NCI-H2081 (cell line): Measurements from ENCODE around the gene FKBP5.
"Not testable (repeated sequence)": the region's sequence is repeated elsewhere in the genome, so short reads cannot be mapped to it uniquely, and the experiment has no call there.

Experiments
- DNase-seq, 2 experiments: peaks; one replicate each; lab custom pipeline; 2025; lab: John Stamatoyannopoulos, UW

Gene FKBP5

DNA sequence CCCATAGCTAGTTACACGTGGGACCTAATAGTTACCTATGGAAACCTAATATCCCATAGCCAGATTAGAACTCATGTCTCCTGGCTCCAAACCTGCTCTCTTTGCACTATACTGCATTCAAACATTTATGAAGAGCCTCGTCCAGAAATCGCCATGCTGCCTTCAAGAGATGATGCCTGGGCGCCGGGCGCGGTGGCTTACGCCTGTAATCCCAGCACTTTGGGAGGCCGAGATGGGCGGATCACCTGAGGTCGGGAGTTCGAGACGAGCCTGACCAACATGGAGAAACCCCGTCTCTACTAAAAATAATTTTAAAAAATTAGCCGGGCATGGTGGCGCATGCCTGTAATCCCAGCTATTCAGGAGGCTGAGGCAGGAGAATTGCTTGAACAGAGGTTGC lies 1.3 kb upstream of the FKBP5 start:
- DNase-seq: not testable (repeated sequence)

DNA sequence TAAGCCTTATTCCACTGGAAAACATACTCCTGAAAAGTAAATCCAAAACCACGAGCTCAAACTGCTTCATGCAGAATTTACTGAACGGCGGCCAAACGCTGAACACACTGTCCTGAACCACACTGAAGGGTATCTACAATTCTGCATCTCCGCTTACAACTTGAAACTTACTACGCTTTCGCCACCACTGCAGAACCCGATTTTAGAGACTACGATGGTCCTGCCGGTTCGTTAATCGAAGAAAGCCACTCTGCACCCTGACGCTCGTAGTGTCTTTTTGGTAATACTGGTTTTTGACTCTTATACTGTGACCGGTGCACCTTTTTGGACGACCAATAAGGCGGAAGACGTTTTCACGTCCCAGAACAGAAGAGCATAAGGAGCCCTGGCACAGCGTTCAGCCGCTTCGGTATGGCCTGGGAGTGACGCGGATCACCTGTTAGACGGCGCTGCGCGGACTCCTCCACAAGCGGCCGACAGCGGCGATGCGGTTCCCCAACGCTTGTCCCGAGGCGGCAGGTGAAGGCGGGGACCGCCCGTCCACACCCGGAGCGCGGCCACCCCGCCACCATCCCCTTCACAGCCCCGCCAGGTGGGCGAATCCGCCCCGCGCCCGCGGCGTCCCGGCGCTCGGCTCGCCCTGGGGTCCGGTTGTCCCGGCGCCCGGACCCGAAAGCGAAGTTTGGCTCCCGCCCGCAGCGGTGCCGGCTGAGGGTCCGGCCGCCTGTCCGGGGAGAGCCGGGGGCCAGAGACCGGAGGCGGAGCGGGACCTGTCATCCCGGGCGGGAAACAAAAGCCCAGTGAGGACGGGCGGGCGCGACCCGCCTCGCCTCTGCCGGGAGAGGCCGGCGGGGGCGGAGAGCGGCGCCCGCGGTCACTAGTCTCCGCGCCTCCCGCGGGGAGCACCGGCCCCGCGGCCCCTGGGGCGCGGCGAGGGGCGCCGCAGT lies 784 bp downstream of the FKBP5 start:
- peak in 1 of 2 experiments; percentile 57 for DNase-seq

DNA sequence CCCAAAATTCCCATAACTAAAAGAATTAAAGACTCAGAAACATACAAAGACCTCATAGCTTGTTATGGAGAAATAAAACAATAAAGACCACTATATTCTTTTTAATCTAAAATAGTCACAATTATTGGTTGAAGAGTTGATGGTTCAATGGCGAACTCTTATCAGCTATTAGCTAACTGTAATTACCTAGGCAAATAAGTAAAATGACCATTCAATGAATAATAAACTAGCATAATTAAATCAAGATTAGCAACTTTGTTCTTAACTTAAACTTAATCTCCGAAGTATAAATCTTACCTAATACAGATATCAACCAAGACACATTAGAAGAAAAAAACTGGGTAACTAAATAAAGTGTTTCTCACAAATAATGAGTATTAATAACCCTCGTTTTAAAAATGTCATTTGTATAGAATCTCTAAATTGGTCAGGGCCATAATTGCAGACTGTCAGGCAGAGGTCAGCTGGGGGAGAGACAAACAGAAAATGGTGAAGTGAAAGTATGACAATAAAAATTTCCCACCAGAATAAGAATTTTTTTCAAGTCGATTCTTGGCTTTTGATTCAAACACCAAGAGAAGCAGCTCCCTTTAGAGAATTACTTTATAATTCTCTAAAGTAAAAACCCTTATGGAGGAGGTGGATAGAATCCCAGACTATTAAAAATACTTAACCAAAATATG lies 1.7 kb downstream of the FKBP5 start:
- DNase-seq: no peak

DNA sequence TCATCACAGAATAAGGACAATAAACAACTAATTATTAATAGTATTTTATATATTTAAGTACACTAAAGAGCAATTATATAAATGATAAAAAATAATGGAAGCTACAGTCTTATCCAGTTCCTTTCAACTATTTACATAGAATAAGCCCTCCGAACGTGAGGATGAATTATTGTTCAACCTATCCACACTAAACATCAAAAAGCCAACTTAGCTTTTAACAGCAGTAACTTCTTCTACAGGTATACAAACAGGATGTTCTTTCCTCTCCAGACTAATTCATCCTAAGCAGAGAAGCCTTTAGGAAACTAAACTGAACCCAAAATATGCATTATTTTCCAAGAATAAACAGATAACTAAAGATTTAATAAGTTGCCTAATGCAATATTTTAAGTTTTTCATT lies 2.3 kb downstream of the FKBP5 start:
- DNase-seq: no peak

DNA sequence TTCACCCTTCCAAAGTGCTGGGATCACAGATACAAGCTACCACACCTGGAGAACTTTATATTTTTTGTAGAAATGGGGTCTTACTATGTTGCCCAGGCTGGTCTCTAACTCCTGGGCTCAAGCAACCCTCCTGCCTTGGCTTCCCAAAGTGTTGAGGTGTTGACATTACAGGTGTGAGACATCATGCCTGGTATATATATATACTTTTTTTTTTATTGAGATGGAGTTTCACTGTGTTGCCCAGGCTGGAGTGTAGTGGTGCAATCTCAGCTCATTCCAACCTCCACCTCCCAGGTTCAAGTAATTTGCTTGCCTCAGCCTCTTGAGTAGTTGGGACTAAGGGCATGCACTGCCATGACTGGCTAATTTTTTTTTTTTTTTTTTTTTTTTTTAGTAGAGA lies 5.4 kb downstream of the FKBP5 start:
- no peak for DNase-seq

DNA sequence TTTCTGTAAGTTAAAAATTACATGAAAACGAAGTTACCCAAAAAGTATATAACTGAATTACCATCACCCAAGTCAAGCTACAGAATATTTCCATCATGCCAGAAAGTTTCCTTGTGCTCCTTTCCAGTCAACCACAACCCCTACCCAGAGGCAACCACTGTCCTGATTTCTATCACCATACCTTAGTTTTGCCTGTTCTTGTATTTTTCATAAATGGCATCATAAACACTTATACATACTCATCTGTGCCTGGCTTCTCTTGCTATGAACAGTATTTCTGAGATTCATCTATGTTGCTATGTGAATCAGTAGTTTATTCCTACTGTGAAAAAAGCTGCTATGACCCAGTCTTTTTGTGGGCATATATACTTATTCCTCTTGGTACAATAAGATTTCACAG lies 7.4 kb downstream of the FKBP5 start:
- no peak for DNase-seq

DNA sequence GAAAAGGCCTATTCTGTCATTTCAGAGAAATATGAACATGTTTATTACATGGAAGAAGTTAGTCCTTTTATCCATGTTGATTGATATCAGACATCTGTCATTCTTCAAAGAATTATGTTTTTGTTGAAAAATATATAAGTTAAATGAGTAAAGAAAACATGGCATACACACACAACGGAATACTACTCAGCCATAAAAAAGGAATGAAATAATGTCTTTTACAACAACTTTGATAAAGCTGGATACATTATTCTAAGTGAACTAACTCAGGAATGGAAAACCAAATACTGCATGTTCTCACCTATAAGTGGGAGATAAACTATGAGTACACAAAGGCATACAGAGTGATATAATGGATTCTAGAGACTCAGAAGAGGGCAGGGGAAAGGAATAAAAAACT lies 9.3 kb downstream of the FKBP5 start:
- DNase-seq: no peak

DNA sequence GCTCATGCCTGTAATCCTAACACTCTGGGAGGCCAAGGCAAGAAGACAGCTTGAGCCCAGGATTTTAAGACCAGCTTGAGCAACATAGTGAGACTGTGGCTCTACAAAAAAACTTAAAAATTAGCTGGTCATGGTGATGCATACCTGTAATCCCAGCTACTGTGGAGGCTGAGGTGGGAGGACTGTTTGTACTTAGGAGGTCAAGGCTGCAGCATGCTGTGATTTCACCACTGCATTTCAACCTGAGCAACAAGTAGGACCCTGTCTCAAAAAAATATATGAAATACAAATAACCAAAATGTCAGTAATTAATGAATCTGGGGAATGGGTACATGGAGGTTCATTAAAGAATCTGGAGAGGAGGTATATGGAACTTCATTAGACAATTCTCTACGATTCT lies 9.9 kb downstream of the FKBP5 start:
- no peak for DNase-seq

DNA sequence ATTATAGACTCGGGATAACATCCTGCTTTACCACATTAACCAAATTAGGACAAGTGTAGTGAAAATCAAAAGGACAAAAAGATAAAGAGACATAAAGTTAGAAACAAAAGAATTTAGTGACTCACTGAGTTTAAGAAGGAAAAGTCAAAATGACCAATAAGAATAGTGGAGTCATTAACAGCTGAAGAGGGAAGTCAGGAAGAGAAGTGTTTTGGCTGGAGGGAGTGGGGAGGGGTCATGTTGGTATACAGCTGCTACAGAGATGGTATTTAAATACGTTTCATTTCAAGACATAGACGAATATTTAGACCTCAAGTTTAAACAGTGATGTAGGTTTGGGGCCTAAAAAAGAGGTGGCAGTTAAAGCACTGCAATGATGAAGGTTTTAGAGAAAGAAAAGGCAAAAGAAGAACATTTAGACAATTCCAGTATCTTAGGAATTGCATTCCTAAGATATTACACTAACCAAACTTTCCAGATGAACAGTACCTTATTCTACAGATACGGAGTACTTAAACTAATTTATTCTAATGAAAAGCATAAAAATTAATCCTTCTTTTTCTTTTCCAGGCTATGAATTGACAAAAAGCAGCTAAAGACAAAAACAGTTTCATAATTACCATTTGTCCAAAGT lies 10.6 kb downstream of the FKBP5 start:
- DNase-seq: no peak

DNA sequence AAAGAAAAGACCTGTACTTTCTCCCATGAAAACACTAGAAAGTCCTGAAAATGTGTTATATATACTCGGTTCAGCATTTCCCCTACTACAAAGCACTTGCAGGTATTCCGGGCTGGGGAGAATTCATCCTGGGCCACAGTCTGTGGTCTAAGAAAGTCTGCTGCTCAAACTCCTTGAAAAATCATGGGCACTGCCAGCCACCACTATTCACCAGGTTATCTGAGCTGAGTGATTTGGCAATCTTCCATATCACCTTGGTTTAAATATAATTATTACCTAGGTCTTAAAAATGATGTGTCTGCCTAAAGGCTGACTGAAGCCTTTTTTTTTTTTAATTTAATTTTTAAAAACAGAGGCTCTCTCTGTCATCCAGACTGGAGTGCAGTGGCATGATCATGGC lies 11.3 kb downstream of the FKBP5 start:
- peak in 1 of 2 experiments; percentile 9 for DNase-seq

DNA sequence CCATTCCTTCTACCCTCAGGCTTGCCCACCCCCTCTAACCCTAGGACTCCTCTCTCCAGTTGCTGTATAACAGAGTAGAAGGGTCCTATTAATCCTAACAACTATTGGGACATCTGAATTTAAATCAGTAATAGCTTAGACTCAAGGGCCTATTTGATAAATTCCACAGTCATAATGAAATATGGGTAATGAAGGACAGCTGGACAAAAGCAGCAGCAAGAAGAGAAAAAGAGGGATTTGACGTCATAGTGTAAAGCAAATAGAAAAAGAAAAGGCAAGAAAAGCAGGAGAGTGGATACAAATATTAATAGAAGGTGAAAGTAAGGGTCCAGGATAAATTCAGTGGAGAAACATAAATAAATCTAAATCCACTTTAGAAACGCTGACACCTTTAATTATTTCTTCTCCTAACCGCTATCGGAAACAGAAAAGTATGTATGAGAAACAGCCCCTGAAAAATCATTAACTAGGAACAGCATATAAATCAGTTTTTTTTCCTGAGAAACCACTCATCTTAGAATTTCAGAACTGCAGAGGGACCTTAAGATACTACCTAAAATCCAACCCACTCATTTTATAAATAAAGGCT lies 12.8 kb downstream of the FKBP5 start:
- DNase-seq: no peak

DNA sequence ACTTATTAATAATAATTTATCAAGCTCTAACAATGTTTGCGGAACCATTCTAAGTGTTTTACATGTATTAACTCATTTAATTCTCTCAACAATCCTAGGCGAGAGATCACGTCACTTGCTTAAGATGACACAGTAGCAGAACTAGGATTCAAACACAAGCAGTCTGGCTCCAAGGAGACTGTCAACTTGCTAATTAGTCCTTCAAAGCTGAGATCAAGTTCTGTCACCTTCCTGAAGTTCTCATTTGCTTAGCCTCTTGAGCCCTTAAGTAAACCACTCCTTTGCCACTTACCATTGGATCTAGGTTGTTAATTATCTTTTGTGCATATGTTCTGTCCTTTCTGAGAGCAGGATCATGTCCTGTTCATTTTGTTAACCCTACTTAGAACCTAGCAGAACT lies 14.1 kb downstream of the FKBP5 start:
- no peak for DNase-seq

DNA sequence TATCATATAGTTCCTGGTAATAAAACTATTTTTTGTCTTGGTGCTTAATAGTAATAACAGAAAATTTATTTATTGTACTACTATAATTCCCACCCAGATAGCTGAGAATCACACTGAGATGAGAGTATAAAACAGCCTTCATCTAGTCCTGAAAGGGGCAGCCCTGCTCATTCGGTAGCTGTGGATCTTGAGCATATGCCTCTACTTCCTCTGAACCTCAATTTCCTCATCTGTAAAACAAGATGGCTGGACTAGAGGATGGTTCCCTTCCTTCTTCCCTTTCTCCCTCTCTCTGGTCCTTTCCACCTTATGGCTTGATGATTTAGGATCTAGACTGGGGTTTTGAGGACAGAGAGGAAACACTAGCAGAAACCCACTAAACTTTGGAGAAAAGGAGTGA lies 15.0 kb downstream of the FKBP5 start:
- DNase-seq: no peak

DNA sequence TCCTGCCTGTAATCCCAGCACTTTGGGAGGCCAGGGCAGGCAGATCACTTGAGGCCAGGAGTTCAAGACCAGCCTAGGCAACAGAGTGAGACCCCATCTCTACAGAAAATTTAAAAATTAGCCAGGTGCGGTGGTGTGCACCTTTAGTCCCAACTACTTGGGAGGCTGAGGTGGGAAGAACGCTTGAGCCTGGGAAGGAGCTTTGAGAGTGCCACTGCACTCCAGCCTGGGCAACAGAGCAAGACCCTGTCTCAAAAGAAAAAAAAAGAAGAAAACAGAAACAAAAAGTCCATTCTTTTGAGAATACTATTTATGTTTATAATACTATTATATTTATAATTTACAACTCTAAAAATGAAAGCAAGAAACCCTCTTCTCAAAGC lies 15.4 kb downstream of the FKBP5 start:
- DNase-seq: not testable (repeated sequence)

DNA sequence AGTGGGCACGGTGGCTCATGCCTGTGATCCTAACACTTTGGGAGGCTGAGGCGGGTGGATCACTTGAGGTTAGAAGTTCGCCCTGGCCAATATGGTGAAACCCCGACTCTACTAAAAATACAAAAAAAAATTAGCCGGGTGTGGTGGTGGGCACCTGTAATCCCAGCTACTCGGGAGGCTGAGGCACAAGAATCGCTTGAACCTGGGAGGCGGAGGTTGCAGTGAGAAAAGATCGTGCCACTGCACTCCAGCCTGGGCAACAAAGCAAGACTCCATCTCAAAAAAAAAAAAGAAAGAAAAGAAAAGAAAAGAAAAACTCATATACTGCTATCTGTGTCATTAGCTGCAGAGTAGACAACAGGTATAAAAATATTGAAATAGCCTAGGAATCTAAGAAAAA lies 18.3 kb downstream of the FKBP5 start:
- not testable (repeated sequence) for DNase-seq

DNA sequence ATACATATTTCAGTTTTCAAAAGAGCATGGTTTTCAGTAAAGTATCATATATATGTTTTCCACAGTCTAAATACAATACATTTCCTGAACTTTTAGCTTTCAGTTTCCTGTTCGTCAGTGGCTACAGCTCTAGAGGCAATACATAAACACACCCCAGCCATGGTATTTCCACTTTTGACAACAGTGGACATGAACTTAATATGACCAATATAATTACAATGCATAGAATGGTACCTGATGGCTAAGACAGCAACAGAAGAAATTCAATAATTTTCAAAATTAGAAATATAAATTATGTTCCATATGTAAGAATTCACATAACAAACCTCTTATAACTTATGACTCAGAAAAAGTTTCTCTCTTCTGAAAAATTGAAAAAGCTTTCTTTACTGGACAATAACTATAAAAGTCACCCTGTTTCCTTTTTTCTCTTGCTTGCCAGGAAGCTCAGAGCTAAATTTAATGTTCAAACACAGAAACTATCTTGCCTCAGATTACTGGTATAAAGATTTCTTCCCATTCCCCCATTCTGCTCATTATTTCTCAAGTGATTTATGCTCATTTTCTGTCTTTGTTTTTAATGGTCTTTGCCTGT lies 19.2 kb downstream of the FKBP5 start:
- DNase-seq: no peak

DNA sequence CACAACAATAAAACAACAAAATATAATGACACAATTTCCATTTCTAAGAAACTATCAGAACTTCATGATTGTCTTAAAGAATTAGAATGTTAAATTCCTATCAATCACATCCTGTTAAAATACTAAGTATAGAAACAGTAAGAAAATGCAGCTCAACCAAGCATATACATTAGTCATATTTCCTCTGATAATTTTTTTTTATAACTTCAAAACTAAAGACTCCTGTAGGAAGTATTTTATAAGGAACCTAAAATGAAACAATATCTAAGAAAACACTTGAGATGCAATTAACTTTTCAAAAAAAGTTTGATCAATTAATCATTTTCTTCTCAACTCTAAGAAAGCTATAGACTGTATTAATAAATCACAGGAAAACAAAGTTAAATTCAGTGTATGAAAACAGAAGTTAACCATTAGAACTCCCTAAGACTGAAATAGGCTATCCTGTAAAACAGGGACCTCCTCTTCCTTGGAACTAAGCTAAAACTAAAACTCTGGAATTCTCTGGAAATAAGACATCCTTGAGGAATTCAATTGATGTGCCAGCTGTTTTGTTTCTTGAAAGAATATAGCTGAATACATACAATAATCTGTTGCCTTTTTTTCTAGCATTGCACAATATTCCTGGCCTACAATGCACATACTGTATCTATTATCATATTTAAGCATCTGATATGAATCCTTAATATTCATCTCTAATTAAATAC lies 19.8 kb downstream of the FKBP5 start:
- no peak for DNase-seq

DNA sequence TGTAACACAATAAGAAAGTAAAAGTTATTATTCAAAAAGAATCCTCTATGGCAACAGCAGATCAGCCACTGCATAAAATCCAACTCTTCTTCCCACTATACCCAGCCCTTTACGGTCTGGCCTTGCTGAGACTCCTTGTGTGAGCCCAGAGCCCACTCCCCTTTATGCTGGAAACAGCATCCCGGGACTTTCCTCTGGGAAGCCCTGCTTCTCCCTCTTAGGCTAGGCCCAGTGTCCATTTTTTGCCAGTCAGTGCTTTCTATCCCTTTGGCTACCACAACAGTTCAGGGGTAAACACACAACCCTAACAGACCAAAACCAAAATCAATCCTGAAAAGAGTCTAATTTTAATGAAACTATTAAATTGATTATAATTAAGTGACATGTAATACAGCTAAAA lies 20.6 kb downstream of the FKBP5 start:
- DNase-seq: no peak

DNA sequence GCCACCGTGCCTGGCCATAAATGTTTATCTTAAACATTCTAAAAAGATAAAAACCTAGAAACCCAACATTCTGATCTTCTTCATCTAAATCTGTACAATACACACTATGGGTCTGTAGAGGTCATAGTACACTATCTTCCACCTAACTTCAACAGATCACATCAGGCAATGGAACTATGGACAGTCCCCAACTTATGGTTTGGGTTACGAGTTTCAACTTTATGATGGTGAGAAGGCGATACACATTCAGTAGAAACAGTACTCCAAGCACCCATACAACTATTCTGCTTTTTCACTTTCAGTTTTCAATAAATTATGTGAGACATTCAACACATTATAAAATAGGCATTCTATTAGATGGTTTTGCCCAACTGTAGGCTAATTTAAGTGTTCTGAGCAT lies 23.1 kb downstream of the FKBP5 start:
- no peak for DNase-seq

DNA sequence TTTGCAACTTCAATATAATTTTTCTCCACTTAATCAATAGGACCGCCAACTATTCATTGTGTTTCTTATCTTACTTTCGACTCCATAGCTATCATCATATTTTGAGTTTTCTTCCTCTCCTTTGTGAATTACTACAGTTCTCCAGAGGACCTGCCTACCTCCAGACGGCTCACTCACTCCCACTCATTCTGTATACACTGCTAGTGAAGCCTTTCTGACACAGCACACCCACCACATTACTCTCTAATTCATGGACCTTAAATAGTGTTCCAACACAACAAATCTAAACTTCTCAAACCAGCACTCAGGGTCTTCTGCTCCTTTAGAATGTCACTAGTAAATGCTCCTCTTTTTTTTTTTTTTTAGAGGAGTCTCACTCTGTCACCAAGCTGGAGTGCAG lies 23.8 kb downstream of the FKBP5 start:
- DNase-seq: no peak

DNA sequence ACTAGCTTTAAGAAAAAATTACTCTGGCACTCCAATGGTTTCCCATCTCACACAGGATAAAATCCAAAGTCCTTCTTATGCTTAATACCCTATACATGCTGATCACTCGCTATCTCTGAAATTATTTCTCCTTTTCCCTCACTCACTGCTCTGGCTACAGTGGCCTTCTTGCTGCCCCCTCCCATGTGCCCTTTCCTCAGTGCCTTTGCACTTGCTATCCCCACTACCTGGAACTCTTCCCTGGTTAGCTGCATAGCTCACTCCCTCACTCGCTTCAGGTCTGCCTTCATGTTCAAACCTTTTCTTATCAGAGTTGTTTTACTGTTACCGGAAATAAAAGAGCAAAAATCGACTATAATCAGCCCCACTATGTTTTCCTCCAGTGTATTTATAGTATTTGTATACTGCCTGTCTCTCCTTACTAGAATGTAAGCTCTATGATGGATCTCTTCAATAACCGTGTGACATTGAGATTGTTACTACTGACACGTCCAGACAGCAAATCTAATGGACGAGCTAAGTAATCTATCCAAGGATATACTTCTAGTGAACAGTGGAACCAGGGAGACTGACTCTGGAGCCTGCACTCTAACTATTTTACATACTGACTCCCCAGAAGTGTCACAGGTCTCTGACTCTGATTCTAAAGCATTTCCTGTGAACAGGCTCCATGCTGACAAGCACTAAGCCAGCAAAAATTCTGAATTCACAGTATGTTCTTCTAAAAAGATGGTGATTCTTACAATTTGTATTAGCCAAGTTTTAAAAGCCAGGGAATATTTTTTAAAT lies 25.1 kb downstream of the FKBP5 start:
- no peak for DNase-seq
